ENCODE measurements around the gene KRT32. TPM values are rescaled to one million over a fixed set of nuclear protein-coding genes. Genes with fewer than 3 reads are reported as not detected.

KRT32 gene
- total RNA-seq, 1 donor, result not detected

- DNase-seq (ENCODE audit: low read depth), result peak; percentile 23
- H3K4me3 ChIP-seq (ENCODE audit: low read depth, low read length), result no peak overlapping the region
- TF ChIP-seq CTCF (IDR thresholded peaks at IDR 0.05; ENCODE audit: insufficient read depth, low read depth, low read length), result no peak
These were observed 27.3 kb upstream of the KRT32 start for GRCh38 chr17:41494524-41494923.

GRCh38 chr17:41492771-41493170 lies 25.6 kb upstream of the KRT32 start:
- DNase-seq (ENCODE audit: low read depth), result peak; percentile 40
- TF ChIP-seq CTCF (IDR thresholded peaks at IDR 0.05; ENCODE audit: insufficient read depth, low read depth, low read length), result no peak
- no peak overlapping the region for H3K4me3 ChIP-seq (ENCODE audit: low read depth, low read length)

GRCh38 chr17:41492351-41492750 lies 25.2 kb upstream of the KRT32 start:
- no peak for TF ChIP-seq CTCF (IDR thresholded peaks at IDR 0.05; ENCODE audit: insufficient read depth, low read depth, low read length)
- H3K4me3 ChIP-seq (ENCODE audit: low read depth, low read length), result no peak overlapping the region
- DNase-seq (ENCODE audit: low read depth), result peak; percentile 90

GRCh38 chr17:41491476-41491875 lies 24.3 kb upstream of the KRT32 start:
- no peak overlapping the region for H3K4me3 ChIP-seq (ENCODE audit: low read depth, low read length)
- TF ChIP-seq CTCF (IDR thresholded peaks at IDR 0.05; ENCODE audit: insufficient read depth, low read depth, low read length), result no peak
- no peak for DNase-seq (ENCODE audit: low read depth)

- DNase-seq (ENCODE audit: low read depth), result no peak
- no peak overlapping the region for H3K4me3 ChIP-seq (ENCODE audit: low read depth, low read length)
- TF ChIP-seq CTCF (IDR thresholded peaks at IDR 0.05; ENCODE audit: insufficient read depth, low read depth, low read length), result no peak
These were observed 23.1 kb upstream of the KRT32 start for GRCh38 chr17:41490000-41490990.

- no peak for TF ChIP-seq CTCF (IDR thresholded peaks at IDR 0.05; ENCODE audit: insufficient read depth, low read depth, low read length)
- no peak within 1 kb of the TSS for H3K4me3 ChIP-seq (ENCODE audit: low read depth, low read length)
- no peak for DNase-seq (ENCODE audit: low read depth)
These were observed 22.3 kb upstream of the KRT32 start, which contains the start of gene KRT36 for GRCh38 chr17:41489531-41489930. Gene KRT36, minus strand, starts transcription at chr17:41489910. Its CDS starts 46 bp downstream, at chr17:41489864.

Measured in fibroblast of villous mesenchyme (primary cell).